Endodermal cell (in vitro differentiated cells): Measurements from ENCODE around the gene COA5. TPM values are rescaled to one million over a fixed set of nuclear protein-coding genes. Genes with fewer than 3 reads are reported as not detected.

ENCODE experiments used
- DNase-seq: peaks from one replicate; pipeline ENCODE4 v3.0.0-alpha.2; 2017
- H3K27ac ChIP-seq: 2 replicates; pipeline ENCODE4 v1.5.1; 2013; ENCODE audit warnings: mild to moderate bottlenecking, low read depth, low read length, moderate library complexity
- H3K27me3 ChIP-seq: 2 replicates; pipeline ENCODE4 v1.6.1; 2013; ENCODE audit warnings: mild to moderate bottlenecking, low read length, moderate library complexity; ENCODE audit not compliant: insufficient read depth, control insufficient read depth, poor library complexity, severe bottlenecking
- H3K36me3 ChIP-seq: 2 replicates; pipeline ENCODE4 v1.7.0; 2013; ENCODE audit warnings: mild to moderate bottlenecking, low read length, moderate library complexity; ENCODE audit not compliant: control insufficient read depth, insufficient read depth
- H3K4me1 ChIP-seq: one replicate; pipeline ENCODE4 v1.7.0; 2013; ENCODE audit warnings: low read length; ENCODE audit not compliant: control insufficient read depth, insufficient read depth
- H3K4me3 ChIP-seq: 2 replicates; pipeline ENCODE4 v1.5.1; 2013; ENCODE audit warnings: mild to moderate bottlenecking, low read length, moderate library complexity
- H3K9ac ChIP-seq: 2 replicates; pipeline ENCODE4 v1.6.1; 2013; ENCODE audit warnings: mild to moderate bottlenecking, low read length, moderate library complexity; ENCODE audit not compliant: poor library complexity, severe bottlenecking; ENCODE audit errors: extremely low read depth
- H3K9me3 ChIP-seq: 2 replicates; pipeline ENCODE4 v1.6.1; 2013; ENCODE audit warnings: mild to moderate bottlenecking, low read length, moderate library complexity; ENCODE audit not compliant: control insufficient read depth
- H3K27ac Mint-ChIP-seq: 2 replicates; pipeline ENCODE4 v1.8.0; 2020; ENCODE audit warnings: mixed read lengths
- H3K27me3 Mint-ChIP-seq: 2 replicates; pipeline ENCODE4 v1.8.0; 2021; ENCODE audit warnings: mild to moderate bottlenecking, mixed read lengths; ENCODE audit not compliant: insufficient read depth
- H3K36me3 Mint-ChIP-seq: 2 replicates; pipeline ENCODE4 v1.8.0; 2020; ENCODE audit warnings: low read depth, mixed read lengths
- H3K4me1 Mint-ChIP-seq: 2 replicates; pipeline ENCODE4 v1.8.0; 2020; ENCODE audit warnings: mixed read lengths
- H3K4me3 Mint-ChIP-seq: 2 replicates; pipeline ENCODE4 v1.8.0; 2020; ENCODE audit warnings: mild to moderate bottlenecking, moderate library complexity, mixed read lengths
- H3K9me3 Mint-ChIP-seq: 2 replicates; pipeline ENCODE4 v1.8.0; 2020; ENCODE audit warnings: mild to moderate bottlenecking, mixed read lengths
- WGBS, 2 experiments: methylation state at CpG; one replicate each; pipeline versions ENCODE4 v1.1.5 to v1.1.7; 2013; ENCODE audit warnings: missing lambda C conversion rate in 2 of 2, mixed read lengths in 1 of 2; ENCODE audit not compliant: insufficient coverage in 1 of 2, insufficient read length in 1 of 2; 5-methylcytosine and 5-hydroxymethylcytosine counted together
- total RNA-seq, 2 donors: library from RNA; stranded (reverse); fragmentation: NEBNext Ultra II Directional in 1 of 2; extraction: Animal tissue kit (Norgen Biotek cat#: 25700) in 1 of 2; gene quantifications; 2 replicates in 1 of 2; 3 replicates in 1 of 2; pipeline ENCODE4 v1.2.1, GENCODE V29; 2021
- TF ChIP-seq, protein P1 (sequence below): fragments of 200-600 bp; sonication (generic); conservative IDR thresholded peaks from 2 replicates; pipeline ENCODE4 v1.5.0; 2021; ENCODE audit warnings: antibody characterized with exemption, mild to moderate bottlenecking

COA5 gene
- total RNA-seq, 2 donors from 2014 or later, result 34.1 to 44.9 TPM

DNA sequence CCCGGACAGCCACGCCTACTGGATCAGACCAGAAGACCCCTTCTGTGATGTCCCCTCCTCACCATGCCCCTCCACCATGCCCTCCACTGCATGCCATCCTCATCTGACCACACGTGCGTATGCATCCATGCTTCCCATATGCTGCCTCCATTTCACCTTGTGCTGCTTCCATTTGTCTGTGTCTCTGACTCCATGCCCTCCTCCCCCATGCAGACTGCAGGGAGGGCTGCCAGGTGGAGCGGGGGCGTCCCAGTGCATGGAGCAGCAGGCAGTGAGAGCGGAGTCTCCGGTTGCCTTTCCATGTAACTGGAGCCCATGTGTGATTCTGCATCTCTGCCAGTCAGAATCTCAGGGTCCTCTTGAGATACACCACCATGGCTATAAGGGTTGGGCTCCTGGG lies 52.6 kb downstream of the COA5 start:
- no peaks in the 10 kb centered on the region for H3K4me1 Mint-ChIP-seq
- H3K27ac Mint-ChIP-seq, result no peak overlapping the region
- WGBS, 2 experiments, result 97 to 100% methylated on average over 6 to 8 of the region's 8 CpGs

DNA sequence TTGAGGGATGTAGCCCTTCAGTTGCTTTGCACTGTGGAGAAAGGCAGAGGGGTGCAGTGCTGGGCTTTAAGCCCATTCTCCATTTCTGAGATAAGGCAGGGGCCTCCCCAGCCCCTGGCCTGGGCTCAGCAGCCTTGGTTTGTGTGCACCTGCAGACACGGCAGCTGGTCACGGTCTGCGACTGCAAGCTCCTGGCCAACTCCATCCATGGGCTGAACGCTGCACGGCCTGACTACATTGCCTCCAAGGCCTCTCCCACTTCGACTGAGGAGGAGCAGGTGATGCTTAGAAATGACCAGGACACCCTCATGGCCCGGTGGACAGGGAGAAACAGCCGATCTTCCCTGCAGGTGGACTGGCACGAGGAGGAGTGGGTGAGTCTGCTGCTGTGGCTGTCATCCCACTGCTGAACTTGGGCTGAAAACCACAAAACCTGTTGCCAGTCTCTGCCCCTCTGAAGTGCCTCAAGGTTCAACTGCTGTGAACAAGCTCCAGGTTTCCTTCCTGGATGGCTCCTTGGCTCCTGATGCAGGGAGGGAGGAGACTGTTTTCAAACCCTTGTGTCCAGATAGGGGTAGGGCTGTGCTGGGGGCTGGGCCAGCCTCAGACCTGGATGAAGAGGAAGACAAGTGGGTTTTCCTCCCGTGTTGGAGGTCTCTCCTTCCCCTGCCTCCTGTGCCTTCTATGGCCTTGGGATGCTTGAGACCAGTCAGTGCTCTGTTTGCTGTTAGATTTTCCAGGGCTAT lies 54.0 kb downstream of the COA5 start:
- no peaks in the 10 kb centered on the region for H3K4me1 ChIP-seq
- Mint-ChIP-seq H3K9me3 (no peaks in the 10 kb centered on the region), H3K27ac (no peak overlapping the region), H3K36me3 (peaks cover 81% of the 10 kb centered on the region), H3K4me1 (no peaks in the 10 kb centered on the region), H3K27me3 (no peaks in the 10 kb centered on the region), H3K4me3 (no peak overlapping the region)
- H3K4me3 ChIP-seq, result no peak overlapping the region
- H3K27ac ChIP-seq, result no peak overlapping the region
- H3K27me3 ChIP-seq, result no peaks in the 10 kb centered on the region
- H3K9ac ChIP-seq, result no peak overlapping the region
- WGBS, 2 experiments, result 95 to 96% methylated on average over 8 to 10 of the region's 10 CpGs
- H3K36me3 ChIP-seq, result peaks cover 99% of the 10 kb centered on the region
- TF ChIP-seq, protein P1, sequence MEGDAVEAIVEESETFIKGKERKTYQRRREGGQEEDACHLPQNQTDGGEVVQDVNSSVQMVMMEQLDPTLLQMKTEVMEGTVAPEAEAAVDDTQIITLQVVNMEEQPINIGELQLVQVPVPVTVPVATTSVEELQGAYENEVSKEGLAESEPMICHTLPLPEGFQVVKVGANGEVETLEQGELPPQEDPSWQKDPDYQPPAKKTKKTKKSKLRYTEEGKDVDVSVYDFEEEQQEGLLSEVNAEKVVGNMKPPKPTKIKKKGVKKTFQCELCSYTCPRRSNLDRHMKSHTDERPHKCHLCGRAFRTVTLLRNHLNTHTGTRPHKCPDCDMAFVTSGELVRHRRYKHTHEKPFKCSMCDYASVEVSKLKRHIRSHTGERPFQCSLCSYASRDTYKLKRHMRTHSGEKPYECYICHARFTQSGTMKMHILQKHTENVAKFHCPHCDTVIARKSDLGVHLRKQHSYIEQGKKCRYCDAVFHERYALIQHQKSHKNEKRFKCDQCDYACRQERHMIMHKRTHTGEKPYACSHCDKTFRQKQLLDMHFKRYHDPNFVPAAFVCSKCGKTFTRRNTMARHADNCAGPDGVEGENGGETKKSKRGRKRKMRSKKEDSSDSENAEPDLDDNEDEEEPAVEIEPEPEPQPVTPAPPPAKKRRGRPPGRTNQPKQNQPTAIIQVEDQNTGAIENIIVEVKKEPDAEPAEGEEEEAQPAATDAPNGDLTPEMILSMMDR, result no peak
- no peak for DNase-seq
- H3K9me3 ChIP-seq, result no peaks in the 10 kb centered on the region

More for the DNA sequence above, 52.6 kb downstream of the COA5 start:
- Mint-ChIP-seq H3K27me3 (no peaks in the 10 kb centered on the region), H3K4me3 (no peak overlapping the region), H3K36me3 (peaks cover 85% of the 10 kb centered on the region), H3K9me3 (no peaks in the 10 kb centered on the region)
- no peak overlapping the region for H3K4me3 ChIP-seq
- no peak overlapping the region for H3K9ac ChIP-seq
- H3K36me3 ChIP-seq, result peaks cover 99% of the 10 kb centered on the region
- H3K27me3 ChIP-seq, result no peaks in the 10 kb centered on the region
- TF ChIP-seq, protein P1, result no peak
- DNase-seq, result no peak
- no peak overlapping the region for H3K27ac ChIP-seq
- H3K9me3 ChIP-seq, result no peaks in the 10 kb centered on the region
- no peaks in the 10 kb centered on the region for H3K4me1 ChIP-seq

DNA sequence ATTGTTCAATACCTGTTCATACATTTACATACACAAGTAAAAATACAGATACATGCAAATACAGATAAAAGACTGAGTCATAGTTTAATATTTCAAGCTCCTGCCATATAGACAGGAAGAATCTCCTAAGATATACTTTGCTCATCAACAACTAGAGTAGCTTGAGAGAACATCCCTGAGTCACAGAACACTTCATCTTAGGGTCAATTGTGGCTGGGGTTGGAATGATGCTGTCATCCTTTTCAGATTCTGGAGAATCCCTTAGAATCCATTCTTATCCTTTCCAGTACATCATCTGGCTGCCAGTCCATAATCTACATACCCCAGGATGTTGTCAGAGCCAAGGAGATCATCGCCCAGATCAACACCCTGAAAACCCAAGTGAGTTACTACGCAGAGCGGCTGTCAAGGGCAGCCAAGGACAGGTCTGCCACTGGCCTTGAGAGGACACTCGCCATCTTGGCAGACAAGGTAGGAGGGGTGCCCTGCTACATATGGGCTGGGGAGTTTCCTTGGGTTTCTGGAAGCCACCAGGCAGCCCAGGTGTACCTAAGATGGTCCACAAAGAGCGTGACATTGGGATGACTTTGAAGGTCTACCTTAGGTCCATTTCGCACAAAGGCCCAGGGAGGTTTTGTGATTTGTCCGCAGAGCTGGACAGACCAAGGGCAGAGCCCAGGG lies 55.7 kb downstream of the COA5 start:
- Histone ChIP-seq H3K27ac (no peak overlapping the region), H3K4me1 (no peaks in the 10 kb centered on the region), H3K9ac (no peak overlapping the region), H3K4me3 (no peak overlapping the region), H3K36me3 (peaks cover 98% of the 10 kb centered on the region), H3K9me3 (no peaks in the 10 kb centered on the region), H3K27me3 (no peaks in the 10 kb centered on the region)
- TF ChIP-seq, protein P1, result no peak
- Mint-ChIP-seq H3K27ac (no peak overlapping the region), H3K4me3 (no peak overlapping the region), H3K9me3 (no peaks in the 10 kb centered on the region), H3K4me1 (no peaks in the 10 kb centered on the region), H3K27me3 (no peaks in the 10 kb centered on the region), H3K36me3 (peaks cover 77% of the 10 kb centered on the region)
- WGBS, 2 experiments, result 95% methylated on average over 4 to 7 of the region's 7 CpGs
- no peak for DNase-seq
